ENCODE results near the gene PDZD8.

The PDZD8 gene, protein sequence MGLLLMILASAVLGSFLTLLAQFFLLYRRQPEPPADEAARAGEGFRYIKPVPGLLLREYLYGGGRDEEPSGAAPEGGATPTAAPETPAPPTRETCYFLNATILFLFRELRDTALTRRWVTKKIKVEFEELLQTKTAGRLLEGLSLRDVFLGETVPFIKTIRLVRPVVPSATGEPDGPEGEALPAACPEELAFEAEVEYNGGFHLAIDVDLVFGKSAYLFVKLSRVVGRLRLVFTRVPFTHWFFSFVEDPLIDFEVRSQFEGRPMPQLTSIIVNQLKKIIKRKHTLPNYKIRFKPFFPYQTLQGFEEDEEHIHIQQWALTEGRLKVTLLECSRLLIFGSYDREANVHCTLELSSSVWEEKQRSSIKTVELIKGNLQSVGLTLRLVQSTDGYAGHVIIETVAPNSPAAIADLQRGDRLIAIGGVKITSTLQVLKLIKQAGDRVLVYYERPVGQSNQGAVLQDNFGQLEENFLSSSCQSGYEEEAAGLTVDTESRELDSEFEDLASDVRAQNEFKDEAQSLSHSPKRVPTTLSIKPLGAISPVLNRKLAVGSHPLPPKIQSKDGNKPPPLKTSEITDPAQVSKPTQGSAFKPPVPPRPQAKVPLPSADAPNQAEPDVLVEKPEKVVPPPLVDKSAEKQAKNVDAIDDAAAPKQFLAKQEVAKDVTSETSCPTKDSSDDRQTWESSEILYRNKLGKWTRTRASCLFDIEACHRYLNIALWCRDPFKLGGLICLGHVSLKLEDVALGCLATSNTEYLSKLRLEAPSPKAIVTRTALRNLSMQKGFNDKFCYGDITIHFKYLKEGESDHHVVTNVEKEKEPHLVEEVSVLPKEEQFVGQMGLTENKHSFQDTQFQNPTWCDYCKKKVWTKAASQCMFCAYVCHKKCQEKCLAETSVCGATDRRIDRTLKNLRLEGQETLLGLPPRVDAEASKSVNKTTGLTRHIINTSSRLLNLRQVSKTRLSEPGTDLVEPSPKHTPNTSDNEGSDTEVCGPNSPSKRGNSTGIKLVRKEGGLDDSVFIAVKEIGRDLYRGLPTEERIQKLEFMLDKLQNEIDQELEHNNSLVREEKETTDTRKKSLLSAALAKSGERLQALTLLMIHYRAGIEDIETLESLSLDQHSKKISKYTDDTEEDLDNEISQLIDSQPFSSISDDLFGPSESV

DNA sequence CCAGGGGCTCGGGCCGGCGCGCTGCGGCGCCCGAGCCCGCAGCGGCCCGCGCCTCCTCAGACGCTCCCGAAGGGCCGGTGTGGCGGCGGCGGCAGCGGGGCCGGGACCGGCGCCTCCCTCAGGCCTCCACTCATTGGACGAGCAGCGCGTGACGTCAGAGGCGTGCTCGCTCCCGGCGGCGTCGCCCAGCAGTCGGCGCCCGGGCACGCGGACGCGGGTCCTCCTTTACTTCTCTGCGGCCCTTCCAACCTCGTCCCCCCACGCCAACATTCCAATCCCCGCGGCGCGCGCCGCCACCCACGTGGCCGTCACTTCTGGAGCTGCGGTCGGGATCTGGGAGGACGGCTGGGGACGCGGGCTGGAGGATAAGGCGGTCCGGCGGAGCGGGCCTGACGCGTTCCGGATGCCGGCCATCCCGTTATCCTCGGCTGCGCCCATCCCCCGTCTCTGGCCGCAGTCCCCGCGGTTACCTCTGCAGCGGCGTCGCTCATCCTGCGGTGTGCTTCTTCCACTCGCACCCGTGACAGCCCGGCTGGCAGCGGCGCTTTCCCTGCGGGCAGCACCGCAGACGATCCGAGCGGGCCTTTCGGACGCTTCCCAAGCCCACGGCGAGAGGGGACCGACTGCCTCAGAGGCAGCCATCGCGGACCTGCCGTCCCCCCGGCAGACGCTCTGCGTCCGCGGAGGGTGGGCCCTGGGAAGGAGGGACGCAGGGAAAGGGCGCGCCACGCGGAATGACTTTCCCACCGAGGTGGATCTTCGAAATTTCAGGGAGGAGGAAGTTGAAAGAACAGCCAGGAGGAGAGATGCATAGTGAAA lies at the start of gene PDZD8:
Gene PDZD8 (minus strand): TSS at position 81 of the 819 bp plus-strand sequence. CDS start 213 bp downstream, outside the sequence.
- DNase-seq: peak; percentile 34

DNA sequence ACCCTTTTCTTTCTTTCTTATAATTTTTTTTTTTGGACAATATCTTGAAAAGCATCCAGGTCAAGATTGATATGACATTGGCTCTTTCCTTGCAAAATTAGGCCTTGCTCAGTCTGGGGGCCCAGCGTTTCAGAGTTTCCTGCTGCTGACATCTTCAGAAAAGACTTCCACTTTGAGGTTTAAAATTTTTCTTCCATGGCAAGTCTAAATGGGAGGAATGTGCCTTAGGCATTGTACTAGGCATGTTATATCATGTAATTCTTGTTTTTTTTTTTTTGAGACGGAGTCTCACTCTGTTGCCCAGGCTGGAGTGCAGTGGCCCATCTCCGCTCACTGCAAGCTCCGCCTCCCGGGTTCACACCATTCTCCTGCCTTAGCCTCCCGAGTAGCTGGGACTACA lies 48.9 kb upstream of the PDZD8 start:
- no peak for DNase-seq

DNA sequence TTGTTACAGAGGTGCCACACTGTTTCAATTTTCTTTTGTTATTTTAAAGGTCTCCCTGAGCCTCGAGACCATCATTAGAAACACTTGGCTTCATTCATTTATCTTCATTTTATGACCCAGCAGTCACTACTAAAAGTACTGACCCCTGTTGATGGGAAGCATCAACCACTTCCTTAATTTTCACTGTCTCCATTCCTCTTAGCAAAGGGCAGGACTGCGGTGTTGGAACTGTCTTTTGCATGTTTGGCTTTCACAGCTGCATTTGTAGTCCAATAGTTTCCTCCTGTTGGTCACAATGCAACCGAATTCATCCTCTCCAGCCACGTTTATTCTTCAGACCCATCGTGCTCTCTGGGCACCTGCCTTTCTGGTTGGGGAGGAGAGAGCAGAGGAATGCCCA lies 46.7 kb upstream of the PDZD8 start:
- no peak for DNase-seq

DNA sequence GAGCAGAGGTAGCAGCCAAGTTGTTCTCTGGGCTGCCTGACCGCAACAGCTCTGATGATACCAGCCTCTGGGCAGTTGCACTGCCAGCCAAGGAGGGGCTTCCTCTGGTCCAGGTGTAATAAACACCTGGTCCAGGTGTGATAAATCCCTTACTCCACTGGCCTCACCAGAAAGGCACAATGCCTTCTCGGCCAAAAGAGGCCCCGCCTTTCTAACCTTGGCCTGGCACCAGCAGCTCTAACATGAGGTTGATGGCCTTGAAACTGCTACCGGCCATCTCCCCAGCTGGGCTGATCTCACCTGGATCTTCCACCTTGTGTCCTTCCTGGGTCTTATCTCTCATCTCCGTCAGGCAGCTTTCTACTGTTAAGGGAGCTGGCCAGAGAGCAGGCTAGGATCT lies 45.5 kb upstream of the PDZD8 start:
- no peak for DNase-seq

DNA sequence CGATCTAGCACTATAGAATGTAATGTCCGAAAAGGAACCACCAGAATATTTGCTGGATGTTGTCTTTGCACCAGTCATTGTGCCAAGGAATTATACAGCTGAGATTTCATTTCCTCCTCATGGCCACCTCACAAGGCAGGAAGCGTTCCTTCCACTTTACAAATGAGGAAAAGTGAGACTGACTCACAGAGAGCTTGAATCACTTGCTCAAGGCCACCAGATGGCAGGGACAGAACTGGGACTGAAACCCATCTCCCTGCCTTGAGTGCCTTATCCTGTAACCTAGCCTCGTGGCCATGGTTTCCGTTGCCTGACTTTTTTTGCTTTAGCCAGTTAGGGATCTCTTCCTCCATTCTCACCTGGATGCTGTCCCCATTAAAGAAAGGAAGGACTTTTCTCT lies 44.7 kb upstream of the PDZD8 start:
- DNase-seq: no peak

DNA sequence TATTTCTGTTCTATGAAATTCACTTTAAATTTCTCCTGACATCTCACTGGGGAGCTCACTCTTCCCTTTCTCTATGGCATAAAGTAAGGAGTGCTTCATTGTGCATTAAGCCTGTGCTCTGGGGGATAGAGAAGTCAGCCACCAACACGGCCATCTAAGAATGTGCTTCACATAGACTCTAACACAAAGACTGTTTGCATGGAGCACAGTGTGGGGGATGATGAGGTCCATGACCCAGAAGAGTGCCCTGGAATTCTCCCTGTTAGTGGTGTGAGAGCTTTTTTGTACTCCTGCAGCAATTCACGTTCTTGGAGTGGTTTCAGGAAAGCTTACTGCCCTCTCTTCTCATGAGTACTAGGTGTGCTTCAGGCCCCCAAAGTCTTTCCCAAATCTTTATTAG lies 43.9 kb upstream of the PDZD8 start:
- no peak for DNase-seq

DNA sequence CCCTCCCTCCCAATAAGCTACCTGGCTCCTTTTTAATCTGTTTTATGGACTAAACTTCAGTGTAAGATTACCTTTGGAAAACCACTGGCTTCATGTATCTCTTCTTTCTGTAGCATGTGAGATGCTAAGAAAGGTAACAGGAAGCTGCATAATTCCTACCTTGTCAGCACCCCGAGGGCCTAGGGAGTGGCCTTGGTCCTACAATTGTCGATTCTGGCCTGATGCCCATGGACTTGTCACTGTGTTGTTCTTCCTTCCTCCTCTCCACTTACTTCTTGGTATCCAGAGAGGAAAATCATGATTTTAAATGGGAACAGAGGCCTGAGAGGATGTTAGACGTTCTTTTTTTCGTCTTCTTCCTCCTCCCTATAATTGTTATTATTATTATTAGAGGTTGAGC lies 42.9 kb upstream of the PDZD8 start:
- DNase-seq: no peak

DNA sequence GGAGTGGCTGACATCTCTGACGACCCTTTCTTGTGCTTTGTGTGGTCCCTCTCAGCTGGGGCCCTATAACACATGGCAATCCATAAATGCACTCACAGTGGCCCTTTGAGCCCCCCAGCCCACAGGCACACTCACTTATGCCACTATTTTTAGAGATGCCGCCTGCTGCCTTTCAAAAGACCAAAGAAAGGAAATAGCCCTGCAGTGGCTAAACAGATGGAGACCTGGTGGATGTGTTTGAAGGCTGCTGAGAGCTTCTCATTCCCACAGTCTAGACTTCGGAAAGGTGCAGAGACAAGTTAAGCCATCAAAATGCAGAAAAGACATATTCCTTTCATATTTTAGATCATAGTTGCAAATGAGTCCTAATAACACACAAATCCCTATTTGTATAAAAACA lies 42.0 kb upstream of the PDZD8 start:
- DNase-seq: no peak

DNA sequence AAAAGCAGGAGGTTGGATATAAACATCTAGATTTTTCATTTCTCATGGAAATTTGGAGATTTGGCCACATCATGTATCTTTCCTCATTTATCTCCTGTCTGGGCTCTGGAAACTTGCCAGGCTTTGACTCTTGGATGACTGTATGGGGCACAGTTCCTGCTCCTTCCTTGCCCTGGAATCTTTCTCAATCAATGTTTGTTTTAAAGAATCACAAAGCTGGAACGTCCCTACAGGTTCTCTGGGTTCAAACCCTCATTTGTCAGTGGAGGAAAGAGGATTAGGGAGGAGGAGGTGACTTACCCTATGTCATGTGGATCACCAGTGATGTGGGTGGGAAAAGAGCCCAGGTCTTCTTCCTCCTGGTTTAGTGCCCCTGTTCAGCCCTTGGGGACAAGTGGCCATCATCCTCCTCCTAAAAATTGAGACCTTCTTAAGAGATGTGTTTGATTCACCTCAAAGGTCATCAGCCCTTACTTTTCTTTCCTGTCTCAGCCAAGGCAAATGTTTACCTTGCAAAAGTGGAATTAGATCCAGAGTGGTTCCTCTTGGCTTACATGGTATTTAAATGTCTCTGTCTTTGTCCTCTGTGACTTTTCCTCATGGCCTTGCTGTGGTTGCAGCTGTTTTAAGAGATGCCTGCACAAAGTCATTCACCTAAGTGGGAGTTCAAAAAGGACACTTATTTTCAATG lies 38.8 kb upstream of the PDZD8 start:
- no peak for DNase-seq

DNA sequence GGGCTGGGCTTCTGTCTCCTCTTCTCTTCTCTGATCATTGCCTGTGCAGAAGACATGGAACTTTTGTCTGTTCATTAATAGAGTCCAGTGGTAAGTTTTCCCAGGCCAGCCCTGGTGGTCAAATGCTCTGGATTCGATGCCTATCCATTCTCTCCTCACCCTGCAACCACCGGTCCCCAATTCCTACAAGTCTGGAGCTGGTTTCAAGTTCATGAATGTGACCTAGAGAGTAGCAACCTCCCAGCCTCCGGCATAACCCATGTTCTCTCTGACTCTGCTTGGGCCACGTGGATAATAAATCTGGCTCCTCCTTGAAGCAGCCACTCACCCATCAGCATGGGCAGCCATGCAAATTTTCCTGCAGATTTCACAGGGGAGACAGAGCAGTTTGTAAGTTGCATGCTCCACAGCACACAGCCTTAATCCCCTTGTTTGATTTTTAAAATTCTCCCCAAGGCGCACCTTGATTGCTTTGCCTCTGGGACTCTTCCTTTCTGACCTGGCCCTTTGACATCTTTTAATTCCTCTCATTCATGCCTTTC lies 37.3 kb upstream of the PDZD8 start:
- DNase-seq: no peak

DNA sequence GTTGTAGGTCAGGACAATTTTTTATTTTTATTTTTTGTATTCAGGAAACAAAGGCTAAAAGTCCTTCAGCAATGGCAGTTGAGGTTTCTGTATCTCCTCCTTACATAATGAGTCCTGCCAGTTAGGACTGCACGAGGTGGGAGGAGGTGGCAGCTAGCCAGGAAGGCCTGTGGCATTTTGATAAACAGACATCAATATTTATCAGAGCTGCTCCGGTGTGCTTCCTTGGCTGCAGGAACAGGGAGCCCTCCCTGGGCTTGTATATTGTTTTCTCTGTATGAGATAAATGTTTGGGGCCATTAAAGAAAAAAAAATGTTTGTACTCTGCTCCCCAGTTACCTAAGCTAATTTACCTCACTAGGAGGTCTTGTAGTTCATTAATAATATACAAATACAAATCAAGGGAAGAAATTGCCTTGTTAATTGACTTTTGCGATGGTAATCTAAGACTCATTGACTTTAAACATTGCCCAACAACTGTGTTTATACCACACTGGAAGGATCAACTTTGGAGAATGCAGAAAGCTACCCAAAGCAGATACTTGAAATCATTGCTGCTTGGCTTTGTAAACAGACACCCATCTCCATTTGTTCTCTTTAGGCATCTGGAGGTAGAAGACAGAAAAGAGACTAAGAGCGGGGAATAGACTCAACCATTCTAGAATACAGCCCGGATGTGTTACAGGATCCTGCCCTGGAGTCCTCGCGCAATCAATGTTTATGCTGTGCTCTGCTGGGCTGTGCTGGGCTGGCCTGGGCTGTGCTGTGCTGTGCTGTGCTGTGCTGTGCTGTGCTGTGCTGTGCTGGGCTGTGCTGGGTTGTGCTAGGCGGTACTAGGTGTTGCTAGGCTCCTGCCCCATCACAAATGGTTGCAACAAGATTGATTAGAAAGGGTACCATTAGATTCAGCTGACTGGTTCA lies 36.5 kb upstream of the PDZD8 start:
- no peak for DNase-seq

DNA sequence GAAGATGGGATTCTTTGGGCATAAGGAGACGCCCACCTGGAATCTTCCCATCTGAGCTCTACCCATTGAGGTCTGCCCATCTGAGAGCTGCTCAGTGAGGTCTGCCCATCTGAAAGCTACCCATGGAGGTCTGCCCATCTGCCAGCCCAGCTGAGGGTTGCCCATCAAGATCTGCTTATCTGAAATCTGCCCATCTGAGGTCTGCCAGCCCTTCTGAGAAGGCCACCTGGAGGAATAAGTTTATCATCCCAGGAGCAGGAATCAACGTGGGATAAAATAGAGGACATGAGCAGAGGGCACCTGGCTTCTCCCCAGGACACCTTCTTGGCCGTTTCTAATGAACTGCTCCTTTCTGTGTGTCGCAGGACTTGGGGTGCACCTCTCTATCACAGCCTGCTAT lies 35.3 kb upstream of the PDZD8 start:
- DNase-seq: no peak

DNA sequence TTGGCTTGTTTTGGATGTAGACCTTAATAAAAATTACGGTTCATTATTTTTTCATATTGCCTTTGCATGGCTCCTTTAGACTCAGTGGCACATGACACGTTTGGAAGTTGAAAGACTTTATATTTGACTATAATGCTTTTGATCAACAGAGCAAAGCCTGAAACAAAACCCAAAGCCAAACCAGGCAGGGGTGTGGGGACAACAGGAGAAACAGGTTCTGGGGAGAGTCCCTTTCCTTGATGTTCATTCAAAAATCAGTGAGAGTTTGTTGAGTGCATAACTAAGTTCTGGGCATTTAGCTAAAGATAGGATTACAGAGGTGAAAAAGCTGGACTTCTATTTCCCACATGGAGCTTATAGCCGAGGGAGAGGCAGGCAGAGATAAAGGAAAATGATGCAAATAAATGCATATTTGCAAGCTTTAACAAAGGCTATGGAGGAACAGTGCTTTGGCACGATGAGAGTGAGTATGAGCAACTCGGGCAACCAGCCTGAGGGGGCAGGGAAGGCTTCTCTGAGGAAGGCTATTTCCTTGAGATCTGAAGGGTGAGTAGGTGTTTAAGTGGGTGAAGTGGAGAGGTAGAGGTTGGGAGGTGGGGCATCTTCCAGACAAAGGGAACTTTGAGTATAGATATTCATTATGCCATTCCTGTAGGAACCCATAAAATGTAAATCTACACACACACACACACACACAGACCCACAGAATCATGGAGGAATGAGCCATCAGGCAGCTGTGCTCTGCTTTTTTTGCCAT lies 34.5 kb upstream of the PDZD8 start:
- DNase-seq: no peak

DNA sequence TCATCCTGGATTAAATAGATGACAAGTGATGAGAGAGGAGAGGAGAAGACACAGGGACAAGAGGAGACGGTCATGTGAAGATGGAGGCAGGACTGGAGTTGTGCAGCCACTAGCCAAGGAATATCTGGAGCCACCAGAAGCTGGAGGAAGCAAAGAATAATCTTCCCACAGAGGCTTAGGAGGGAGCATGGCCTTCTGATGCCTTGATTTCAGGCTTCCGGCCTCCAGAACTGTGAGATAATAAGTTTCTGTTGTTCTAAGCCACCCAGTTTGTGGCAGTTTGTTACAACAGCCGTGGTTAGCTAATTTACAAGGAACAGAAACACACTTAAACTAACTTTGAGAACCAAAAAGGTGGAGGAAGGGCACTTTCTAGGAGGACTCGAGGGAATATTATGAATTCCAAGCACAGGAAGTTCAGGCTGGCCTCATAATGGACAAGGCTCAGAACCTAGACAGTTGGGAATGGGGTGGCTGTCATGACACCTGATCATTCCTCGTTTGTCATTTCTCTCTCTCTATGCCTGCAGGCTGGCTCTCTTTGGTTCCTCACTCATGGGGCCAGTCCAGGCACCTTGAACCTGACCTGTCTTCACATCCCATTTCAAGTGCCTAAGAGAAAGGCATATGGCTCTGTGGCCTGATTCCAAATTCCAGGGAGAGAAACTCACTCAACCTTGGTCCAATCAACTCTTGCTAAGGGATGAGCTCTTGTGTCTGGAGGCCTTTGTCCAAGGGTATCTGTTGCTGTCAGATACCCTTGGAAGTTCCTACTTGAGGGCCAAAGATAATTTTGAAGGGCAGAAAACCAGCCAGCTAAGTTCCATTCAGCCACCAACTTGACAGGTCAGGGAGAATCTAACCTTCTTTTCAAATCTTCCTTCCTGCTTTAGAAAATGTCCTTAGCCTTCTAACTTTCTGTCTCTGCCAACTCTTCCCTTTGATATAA lies 33.5 kb upstream of the PDZD8 start:
- DNase-seq: no peak

DNA sequence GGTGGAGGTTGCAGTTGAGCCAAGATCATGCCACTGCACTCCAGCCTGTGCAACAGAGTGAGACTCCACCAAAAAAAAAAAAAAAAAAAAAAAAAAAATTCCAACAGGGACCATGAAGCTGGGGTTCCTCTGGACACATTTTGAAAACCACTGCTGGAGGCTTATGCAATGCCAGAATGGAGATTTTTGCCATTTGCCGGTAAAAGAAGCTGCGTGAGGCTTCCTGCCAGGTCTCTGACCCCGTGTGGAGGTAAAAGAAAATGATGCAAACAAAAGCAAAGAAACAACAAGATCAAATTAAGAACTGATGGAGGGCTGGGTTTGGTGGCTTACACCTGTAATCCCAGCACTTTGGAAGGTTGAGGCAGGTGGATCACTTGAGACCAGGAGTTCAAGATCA lies 30.5 kb upstream of the PDZD8 start:
- no peak for DNase-seq

DNA sequence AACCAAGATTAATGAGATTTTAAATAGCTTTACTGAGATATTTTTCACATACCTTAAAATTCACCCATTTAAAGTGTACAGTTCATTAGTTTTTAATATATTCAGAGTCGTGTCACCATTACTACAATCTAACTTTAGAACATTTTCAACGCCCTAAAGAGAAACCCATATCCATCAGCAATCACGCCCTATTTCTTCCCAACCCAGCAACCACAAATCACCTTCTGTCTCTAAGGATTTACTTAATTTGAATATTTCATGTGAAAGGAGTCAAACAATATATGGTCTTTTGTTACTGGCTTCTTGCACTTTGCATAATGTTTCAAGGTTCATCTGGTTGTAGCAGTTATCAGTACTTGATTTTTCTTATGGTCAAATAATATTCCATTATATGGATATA lies 25.1 kb upstream of the PDZD8 start:
- DNase-seq: no peak

DNA sequence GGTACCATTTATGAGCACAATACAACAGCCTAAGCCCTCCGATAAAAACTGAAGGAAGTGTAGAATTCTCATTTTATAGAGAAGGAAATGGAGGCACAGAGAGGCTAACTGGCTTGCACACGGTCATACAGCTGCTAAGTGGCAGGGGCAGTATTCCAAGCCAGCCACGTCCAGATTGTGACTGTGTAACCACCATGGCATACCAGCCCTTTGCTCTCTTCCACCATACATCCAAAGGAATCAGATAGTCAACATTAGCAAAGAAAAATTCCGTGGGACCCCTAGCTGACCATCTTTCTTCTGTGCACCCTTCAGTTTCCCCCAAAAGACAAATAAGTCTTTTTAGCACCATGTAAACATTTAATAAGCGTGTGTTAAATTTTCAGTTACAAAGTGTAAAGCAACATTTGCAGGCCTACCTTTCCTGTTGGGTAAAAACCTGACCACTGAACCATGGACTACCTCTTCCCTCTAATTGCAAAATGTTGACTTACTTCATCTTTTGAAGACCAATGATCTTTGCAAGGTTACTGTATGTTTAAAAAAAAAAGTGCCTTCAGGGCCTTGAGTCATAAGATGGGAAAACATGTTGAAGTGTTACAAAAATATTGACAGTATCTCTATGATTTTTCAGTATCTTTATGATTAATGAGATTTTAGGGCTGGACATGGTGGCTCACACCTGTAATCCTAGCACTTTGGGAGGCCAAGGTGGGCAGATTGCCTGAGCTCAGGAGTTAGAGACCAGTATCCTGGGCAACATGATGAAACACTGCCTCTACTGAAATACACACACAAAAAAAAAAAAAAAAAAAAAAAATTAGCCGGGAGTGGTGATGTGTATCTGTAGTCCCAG lies 24.3 kb upstream of the PDZD8 start:
- DNase-seq: no peak

DNA sequence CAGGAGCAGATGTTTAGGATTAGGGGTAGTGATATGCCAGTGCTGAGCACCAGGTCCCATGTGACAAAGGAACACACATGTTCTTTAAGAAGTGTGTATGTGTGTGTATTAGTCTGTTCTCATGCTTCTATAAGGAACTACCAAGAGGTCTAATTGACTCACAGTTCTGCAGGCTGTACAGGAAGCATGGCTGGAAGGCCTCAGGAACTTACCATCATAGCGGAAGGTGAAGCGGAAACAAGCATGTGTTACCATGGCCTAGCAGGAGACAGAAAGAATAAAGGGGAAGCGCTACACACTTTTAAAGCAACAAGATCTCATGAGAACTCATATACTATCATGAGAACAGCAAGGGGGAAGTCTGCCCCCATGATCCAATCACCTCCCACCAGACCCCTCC lies 22.8 kb upstream of the PDZD8 start:
- DNase-seq: no peak
